HS-27A (cell line): ENCODE measurements around the gene PRRT1B.
"Not testable (repeated sequence)": the region's sequence is repeated elsewhere in the genome, so short reads cannot be mapped to it uniquely, and the experiment has no call there.

Source experiments
- DNase-seq: peaks from one replicate; pipeline ENCODE4 v3.0.0-alpha.2; 2012; ENCODE audit warnings: low read depth, missing footprints

Gene PRRT1B

DNA sequence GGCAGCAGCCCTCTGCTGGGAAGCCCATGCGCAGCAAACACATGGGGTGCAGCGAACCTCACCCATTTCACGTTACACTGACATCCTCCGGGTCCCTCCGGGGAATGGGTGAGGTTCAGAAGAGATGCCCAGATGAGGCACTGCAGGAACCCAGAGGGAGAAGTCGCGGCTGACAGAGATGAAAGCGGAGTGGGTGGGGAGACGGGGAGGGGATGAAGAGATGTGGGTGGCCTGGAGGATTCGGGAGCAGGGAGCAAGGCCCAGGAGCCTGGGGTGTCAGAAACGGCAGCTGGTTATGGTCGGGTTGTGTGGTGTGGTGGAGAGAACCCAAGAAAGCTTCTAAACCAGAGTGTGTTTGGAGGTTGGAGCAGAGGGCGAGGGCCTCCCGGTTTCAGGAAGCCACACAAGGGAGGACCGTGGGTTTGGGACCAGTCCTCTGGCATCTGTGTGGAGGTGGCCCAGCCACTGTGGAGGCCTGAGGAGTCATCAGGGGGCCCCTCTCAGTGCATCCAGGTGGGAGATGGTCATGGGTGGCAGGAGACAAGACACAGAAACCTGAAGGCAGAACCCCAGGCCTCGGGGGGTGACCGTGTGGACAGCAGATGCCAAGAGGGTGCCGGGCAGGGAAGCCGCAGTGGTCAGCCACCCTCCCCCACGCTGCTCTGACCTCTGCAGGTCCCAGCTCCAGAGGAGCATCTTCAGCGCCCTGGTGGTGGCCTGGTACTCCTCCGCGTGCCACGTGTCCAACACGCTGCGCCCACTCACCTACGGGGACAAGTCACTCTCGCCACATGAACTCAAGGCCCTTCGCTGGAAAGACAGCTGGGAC lies 22.9 kb upstream of the PRRT1B start:
- DNase-seq, result no peak

DNA sequence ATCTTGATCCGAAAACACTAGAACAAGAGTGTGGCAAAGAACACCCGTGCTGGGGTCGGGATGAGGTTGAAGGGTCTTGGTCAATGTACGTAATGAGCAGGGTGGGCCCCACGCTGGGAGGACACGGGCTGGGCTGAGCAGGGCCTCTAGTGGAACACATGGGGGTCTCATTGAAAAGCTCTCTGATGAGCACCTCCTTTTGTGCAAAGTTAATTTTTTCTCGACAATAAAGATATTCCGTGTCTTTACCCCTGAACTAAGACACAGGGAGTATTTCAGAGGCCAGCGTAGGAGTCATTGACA lies 22.3 kb upstream of the PRRT1B start:
- no peak for DNase-seq

- DNase-seq, result no peak
Observed at GRCh38 chr9:131523451-131524435, 21.6 kb upstream of the PRRT1B start.

GRCh38 chr9:131524665-131525315 lies 20.5 kb upstream of the PRRT1B start:
- no peak for DNase-seq

GRCh38 chr9:131525643-131526565 lies 19.4 kb upstream of the PRRT1B start:
- DNase-seq, result no peak

GRCh38 chr9:131528186-131528585 lies 17.1 kb upstream of the PRRT1B start:
- DNase-seq, result no peak

DNA sequence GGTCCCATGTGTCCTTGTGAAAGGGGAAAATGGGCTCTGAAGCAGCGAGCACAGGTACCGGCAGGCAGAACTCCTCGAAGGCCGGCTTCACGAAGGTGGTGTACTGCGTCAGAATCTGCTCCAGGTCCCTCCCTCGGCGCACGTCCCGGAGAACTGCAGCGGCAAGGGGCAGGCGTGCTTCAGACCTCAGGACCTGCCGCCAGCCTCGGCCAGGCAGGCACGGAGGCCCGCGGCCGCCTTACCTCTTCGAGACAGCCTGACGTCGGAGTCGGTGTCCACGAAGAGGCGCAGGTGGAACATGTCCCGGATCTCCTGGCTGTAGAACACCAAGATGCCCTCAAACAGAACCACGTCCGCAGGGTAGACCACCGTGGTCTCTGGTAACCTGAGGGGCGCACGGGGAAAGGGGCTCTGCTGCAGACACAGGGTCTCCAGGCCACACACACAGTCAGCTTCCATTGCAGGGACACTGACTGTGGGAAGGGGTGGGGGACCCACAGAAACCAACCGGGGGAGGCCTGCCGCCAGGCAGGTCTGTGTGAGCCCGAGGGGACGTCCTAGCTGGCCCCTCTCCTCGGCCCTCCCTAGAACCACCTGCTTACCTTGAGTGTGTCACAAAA lies 16.3 kb upstream of the PRRT1B start:
- DNase-seq, result no peak

- DNase-seq, result no peak
Observed at GRCh38 chr9:131529597-131530545, 15.5 kb upstream of the PRRT1B start.

DNA sequence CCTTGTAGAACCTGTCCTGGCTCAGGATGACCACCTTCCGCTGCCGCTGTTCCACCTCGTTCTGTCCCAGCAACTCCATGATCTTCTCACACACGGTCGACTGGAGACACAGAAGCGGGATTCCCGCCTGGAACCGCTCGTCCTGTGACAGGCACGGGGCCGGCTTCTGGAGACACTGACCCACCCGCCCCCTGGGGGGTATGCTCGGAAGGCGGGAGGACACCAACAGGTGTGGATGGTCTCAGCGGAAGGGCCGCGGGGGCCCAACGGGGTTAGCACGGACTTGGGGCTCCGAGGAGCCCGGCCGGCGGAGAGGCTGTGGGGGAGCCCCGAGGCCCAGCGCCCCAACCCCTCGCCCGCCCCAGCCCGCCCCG lies 14.8 kb upstream of the PRRT1B start:
- no peak for DNase-seq

DNA sequence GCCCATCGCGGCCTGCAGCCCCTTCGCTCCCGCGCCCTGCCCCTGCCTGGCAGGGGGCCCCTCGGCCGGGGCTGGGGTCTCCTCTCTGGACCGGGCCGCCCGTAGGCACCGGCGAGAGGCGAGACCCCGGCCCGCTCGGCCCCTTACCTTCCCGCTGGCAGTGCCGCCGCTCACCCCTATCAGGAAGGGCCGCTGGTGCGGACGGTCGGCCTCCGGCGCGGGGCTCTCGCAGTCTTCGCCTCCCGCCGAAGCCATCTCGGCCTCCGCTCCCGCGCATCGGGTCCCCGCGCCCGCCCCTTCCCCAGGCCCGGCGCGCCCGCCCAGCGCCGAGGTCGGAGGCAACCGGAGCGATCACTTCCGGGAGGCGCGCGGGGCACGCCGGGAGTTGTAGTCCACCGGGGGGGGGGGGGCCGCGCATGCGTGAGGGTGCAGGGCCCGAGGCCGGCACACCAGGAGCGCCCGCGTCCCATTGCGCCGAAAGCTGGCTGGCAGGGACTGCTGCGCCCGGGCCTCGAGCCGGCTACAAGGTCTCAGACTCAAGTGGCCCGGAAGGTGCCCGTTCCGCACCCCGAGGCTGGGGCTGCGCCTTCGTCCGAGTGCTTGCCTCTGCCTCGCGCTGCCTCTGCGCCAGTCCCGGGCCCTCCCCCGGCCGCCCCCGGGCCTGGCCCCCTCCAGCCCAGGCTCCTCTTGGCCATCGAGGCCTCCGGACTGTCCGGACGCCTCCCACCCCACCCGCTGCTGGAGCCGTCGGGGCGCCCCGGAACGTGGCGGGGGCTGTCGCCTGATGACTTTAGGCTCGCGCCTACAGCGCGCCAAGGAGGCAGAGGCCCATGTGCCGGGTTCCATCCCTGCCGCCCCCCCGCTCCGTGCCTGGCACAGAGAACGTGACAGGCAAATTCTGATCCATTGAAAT lies 14.1 kb upstream of the PRRT1B start, which contains the start of gene UCK1:
Gene UCK1, minus strand, starts transcription at position 344 of the 913 bp plus-strand sequence. Its CDS starts 89 bp downstream, at position 255.
- DNase-seq, result no peak

DNA sequence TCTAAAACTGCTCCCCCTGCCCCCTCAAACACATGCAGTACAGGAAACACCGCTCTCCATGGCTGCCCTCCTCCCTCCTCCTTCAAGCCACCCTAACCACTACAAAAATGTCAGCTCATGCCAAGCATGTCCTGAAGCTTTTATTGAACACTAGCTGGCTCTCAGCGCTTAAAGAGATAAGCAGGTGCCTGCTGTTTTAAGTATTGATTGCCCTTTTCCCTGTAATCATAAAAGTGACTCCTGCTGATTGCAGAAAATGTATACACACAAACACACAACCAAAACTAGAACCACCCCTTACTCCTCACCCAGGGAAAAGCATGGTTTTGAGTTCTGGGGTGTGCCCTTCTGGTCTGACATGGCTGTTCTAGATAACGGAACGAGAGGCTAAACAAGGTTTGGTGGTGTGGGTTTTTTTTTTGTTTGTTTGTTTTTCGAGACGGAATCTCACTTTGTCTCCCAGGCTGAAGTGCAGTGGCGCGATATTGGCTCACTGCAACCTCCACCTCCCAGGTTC lies 10.5 kb upstream of the PRRT1B start:
- DNase-seq, result no peak

DNA sequence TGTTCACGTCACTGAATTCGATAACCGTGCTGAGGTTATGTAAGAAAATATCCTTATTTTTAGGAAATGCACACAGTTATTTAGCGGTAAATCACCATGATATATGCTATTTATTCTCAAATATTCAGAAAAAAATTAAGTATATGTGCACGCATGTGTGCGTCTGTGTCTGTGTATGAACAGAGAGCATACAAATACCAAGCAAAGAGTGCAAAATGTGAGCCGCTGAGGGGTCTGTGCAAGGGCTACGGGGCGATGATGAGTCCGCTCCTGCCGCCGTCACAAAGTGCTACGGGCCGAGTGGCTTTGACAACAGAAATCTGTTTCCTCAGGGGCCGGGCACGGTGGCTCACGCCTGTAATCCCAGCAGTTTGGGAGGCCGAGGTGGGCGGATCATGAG lies 7.4 kb upstream of the PRRT1B start:
- DNase-seq, result no peak

DNA sequence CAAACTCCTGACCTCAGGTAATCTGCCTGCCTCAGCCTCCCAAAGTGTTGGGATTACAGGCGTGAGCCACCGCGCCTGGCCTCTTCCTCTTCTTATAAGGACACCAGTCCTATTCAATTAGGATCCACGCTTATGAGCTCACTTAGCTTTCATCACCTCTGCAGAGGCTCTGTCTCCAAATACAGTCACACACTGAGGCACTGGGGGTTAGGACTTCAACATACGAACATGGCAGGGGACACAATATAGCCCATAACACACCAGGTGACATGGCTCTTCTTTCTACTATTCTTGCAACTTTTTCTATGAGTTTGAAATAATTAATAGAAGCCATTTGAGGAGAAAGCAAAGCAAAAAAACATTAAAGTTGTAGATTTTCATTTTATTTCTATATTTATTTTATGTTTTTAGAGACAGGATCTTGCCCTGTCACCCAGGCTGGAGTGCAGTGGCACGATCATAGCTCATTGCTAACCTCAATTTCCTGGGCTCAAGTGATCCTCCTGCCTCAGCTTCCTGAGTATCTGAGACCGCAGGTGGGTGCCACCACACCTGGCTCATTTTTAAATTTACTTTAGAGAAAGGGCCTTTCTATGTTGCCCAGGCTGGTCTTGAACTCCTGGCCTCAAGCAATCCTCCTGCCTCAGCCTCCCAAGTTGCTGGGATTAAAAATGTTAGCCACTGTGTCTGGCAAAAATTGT lies 6.0 kb upstream of the PRRT1B start:
- DNase-seq, result no peak

DNA sequence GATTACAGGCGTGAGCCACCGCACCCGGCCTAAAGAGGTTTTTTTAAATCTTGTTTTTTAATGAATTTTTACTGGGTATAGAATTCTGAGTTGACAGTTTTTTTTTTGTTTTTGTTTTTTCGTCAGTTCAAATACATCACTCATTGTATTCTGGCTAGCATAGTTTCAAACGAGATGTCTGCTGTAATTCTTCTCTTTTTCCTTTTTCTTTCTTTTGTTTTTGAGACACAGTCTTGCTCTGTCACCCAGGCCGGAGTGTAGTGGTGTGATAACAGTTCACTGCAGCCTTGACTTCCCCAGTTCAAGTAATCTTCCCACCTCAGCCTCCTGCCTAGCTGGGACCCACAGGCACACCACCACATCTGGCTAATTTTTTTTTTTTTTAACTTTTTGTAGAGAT lies 2.2 kb upstream of the PRRT1B start:
- no peak for DNase-seq

GRCh38 chr9:131545786-131546335 lies 538 bp downstream of the PRRT1B start:
- no peak for DNase-seq

DNA sequence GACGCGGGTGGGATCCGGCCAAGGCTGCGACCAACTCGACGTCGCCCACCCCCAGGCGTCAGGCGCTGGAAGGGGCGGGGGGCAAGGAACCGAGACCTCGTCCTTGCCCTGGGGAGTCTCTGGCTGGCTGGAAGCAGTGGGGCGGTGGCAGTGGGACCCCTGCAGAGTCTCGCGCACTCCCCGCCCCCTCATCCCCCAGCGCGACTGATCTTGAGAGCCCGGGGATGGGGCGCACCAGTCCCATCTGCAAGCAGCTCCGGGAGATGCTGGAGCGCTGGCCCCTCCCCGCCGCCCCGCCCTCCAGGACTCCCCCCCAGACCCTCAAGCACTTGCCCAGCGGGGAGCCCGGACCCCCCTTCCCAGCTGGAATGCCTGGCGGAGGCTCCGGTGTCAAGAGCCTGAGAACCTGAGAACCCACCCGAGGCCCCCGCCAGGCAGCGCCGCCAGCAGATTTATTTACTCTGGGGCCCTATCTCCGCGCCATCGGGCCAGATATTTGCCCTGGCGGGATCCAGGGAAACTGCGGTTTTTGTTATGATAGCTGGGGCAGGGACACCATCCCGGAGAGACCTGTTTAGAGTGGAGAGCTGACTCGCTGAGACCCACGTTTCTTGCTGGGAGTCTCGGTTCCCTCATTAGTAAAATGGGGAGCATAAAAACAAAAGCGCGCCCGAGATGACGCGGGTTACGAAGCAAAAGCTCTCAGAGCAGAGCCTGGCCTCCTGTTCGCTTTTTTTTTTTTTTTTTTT lies 1.2 kb downstream of the PRRT1B start:
- DNase-seq, result no peak

GRCh38 chr9:131549186-131549585 lies 3.9 kb downstream of the PRRT1B start:
- DNase-seq, result not testable (repeated sequence)
